IMR-90 (cell line): Measurements from ENCODE around the gene CDR2L. TPM values are rescaled to one million over a fixed set of nuclear protein-coding genes. Genes with fewer than 3 reads are reported as not detected.

ENCODE experiments used
- ATAC-seq: fragments of 200-7000 bp; cut with Tn5 transposase; 2 replicates; pipeline ENCODE4 v1.9.1; 2020; ENCODE audit warnings: low read depth, mild to moderate bottlenecking, moderate library complexity
- BruUV-seq: library from RNA; stranded (reverse); fragments of 400-500 nt; replicated peaks from 2 replicates; lab custom pipeline; 2021; lab: Mats Ljungman, UMichigan
- CTCF ChIA-PET: fragments of 300-600 bp; formaldehyde crosslinking; extraction: SDS; loops from one replicate; lab custom pipeline; 2021; ENCODE audit warnings: antibody characterized with exemption; lab: Yijun Ruan, JAX
- POLR2A ChIA-PET: fragments of 300-600 bp; sonication (Branson Sonifier 250); formaldehyde crosslinking; loops from one replicate; lab custom pipeline; 2022; ENCODE audit warnings: antibody characterized with exemption; ENCODE audit not compliant: unreplicated experiment; lab: Charles Lee
- DNase-seq: peaks from one replicate; pipeline ENCODE4 v3.0.0; 2013
- H2AFZ ChIP-seq: replicated peaks from 2 replicates; pipeline ENCODE3; 2013; ENCODE audit warnings: low read length, mild to moderate bottlenecking; ENCODE audit not compliant: poor library complexity
- H2AK5ac ChIP-seq: 2 replicates; pipeline ENCODE4 v1.6.1; 2013; ENCODE audit warnings: low read depth, low read length, inconsistent platforms
- H2AK9ac ChIP-seq: replicated peaks from 2 replicates; pipeline ENCODE3; 2013; ENCODE audit warnings: mild to moderate bottlenecking, low read depth, low read length, moderate library complexity; ENCODE audit not compliant: poor library complexity
- H2BK120ac ChIP-seq: 2 replicates; pipeline ENCODE4 v1.6.1; 2013; ENCODE audit warnings: low read depth, low read length, inconsistent platforms
- H2BK15ac ChIP-seq: 3 replicates; pipeline ENCODE4 v1.6.1; 2013; ENCODE audit warnings: low read depth, low read length, inconsistent platforms
- H2BK20ac ChIP-seq: 2 replicates; pipeline ENCODE4 v1.6.1; 2013; ENCODE audit warnings: low read depth, mild to moderate bottlenecking, inconsistent platforms, low read length, moderate library complexity
- H2BK5ac ChIP-seq: 2 replicates; pipeline ENCODE4 v1.6.1; 2013; ENCODE audit warnings: mild to moderate bottlenecking, low read depth, low read length, inconsistent platforms; ENCODE audit not compliant: poor library complexity, severe bottlenecking
- H3K14ac ChIP-seq: replicated peaks from 2 replicates; pipeline ENCODE4 v1.6.1; 2013; ENCODE audit warnings: low read depth, low read length, inconsistent platforms
- H3K18ac ChIP-seq: 2 replicates; pipeline ENCODE4 v1.6.1; 2013; ENCODE audit warnings: low read depth, low read length, control low read depth
- H3K23ac ChIP-seq: 2 replicates; pipeline ENCODE4 v1.6.1; 2013; ENCODE audit warnings: low read depth, low read length, inconsistent platforms
- H3K27ac ChIP-seq: 2 replicates; pipeline ENCODE4 v1.5.1; 2013; ENCODE audit warnings: mild to moderate bottlenecking, control low read depth, low read length; ENCODE audit not compliant: insufficient read depth
- H3K27me3 ChIP-seq: 2 replicates; pipeline ENCODE4 v1.6.1; 2013; ENCODE audit warnings: low read length; ENCODE audit not compliant: control insufficient read depth, insufficient read depth
- H3K36me3 ChIP-seq: 2 replicates; pipeline ENCODE4 v1.6.1; 2013; ENCODE audit warnings: low read length, mixed read lengths; ENCODE audit not compliant: control insufficient read depth, insufficient read depth
- H3K4ac ChIP-seq: 2 replicates; pipeline ENCODE4 v1.6.1; 2013; ENCODE audit warnings: low read depth, low read length, inconsistent platforms
- H3K4me1 ChIP-seq: 2 replicates; pipeline ENCODE4 v1.6.1; 2013; ENCODE audit warnings: low read length, mixed read lengths; ENCODE audit not compliant: control insufficient read depth, insufficient read depth
- H3K4me2 ChIP-seq: 2 replicates; pipeline ENCODE4 v1.6.1; 2013; ENCODE audit warnings: low read depth, mild to moderate bottlenecking, control low read depth, low read length, moderate library complexity
- H3K4me3 ChIP-seq: 2 replicates; pipeline ENCODE4 v1.5.1; 2013; ENCODE audit warnings: low read depth, mild to moderate bottlenecking, control low read depth, low read length, moderate library complexity; ENCODE audit not compliant: insufficient read depth
- H3K56ac ChIP-seq: 2 replicates; pipeline ENCODE4 v1.6.1; 2013; ENCODE audit warnings: low read length, inconsistent platforms; ENCODE audit not compliant: insufficient read depth; ENCODE audit errors: extremely low read depth
- H3K79me1 ChIP-seq, 2 experiments: 2 replicates each; pipeline ENCODE4 v1.6.1; 2013; ENCODE audit warnings: low read length in 2 of 2, inconsistent platforms in 1 of 2, low read depth in 1 of 2
- H3K9ac ChIP-seq: 2 replicates; pipeline ENCODE4 v1.6.1; 2013; ENCODE audit warnings: low read depth, low read length, control low read depth
- H3K9me1 ChIP-seq: 2 replicates; pipeline ENCODE4 v1.6.1; 2013; ENCODE audit warnings: low read length, inconsistent platforms; ENCODE audit not compliant: insufficient read depth
- H3K9me3 ChIP-seq: 2 replicates; pipeline ENCODE4 v1.6.1; 2013; ENCODE audit warnings: low read length; ENCODE audit not compliant: control insufficient read depth, insufficient read depth
- H4K20me1 ChIP-seq: 2 replicates; pipeline ENCODE4 v1.6.1; 2013; ENCODE audit warnings: low read length, inconsistent platforms; ENCODE audit not compliant: insufficient read depth
- H4K5ac ChIP-seq: 2 replicates; pipeline ENCODE4 v1.6.1; 2013; ENCODE audit warnings: mild to moderate bottlenecking, low read depth, low read length, control low read depth
- H4K8ac ChIP-seq, 2 experiments: 2 replicates each; pipeline ENCODE4 v1.6.1; 2013; ENCODE audit warnings: low read depth in 2 of 2, low read length in 2 of 2, control low read depth in 1 of 2, inconsistent platforms in 1 of 2
- H4K91ac ChIP-seq: 2 replicates; pipeline ENCODE4 v1.6.1; 2013; ENCODE audit warnings: low read depth, low read length, inconsistent platforms; ENCODE audit not compliant: insufficient read depth
- CHD1 ChIP-seq: IDR thresholded peaks from 2 replicates; pipeline ENCODE4 v1.6.1; 2012; ENCODE audit warnings: low read depth, low read length, improper control_type of control experiment
- MAFK ChIP-seq: IDR thresholded peaks from 2 replicates; pipeline ENCODE4 v1.6.1; 2012; ENCODE audit warnings: low read depth, low read length, improper control_type of control experiment
- MAZ ChIP-seq: IDR thresholded peaks from 2 replicates; pipeline ENCODE4 v1.6.1; 2012; ENCODE audit warnings: low read depth, mild to moderate bottlenecking, low read length, improper control_type of control experiment, moderate library complexity, borderline replicate concordance
- MXI1 ChIP-seq: IDR thresholded peaks from 2 replicates; pipeline ENCODE4 v1.6.1; 2012; ENCODE audit warnings: low read depth, mild to moderate bottlenecking, low read length, moderate library complexity, borderline replicate concordance
- NFE2L2 ChIP-seq: fragments of 150-350 bp; IDR thresholded peaks from 2 replicates; pipeline ENCODE4 v1.6.1; 2016; ENCODE audit warnings: low read depth, mild to moderate bottlenecking, low read length
- POLR2A ChIP-seq: IDR thresholded peaks from 2 replicates; pipeline ENCODE4 v1.6.1; 2012; ENCODE audit warnings: mild to moderate bottlenecking, low read depth, low read length
- RAD21 ChIP-seq: IDR thresholded peaks from 2 replicates; pipeline ENCODE4 v1.6.1; 2012; ENCODE audit warnings: low read length, improper control_type of control experiment
- SMC3 ChIP-seq: fragments of 150-350 bp; IDR thresholded peaks from 2 replicates; pipeline ENCODE4 v1.6.1; 2016; ENCODE audit warnings: low read depth, mild to moderate bottlenecking, antibody characterized with exemption, low read length, moderate library complexity
- USF2 ChIP-seq: fragments of 150-350 bp; IDR thresholded peaks from 2 replicates; pipeline ENCODE4 v1.6.1; 2017; ENCODE audit warnings: mild to moderate bottlenecking, antibody characterized with exemption, low read length, low read depth
- WGBS, 2 experiments: methylation state at CpG; one replicate each; pipeline versions ENCODE4 v1.1.5 to v1.1.7; 2013; ENCODE audit warnings: missing lambda C conversion rate in 2 of 2; ENCODE audit not compliant: insufficient read length in 1 of 2; ENCODE audit errors: extremely low coverage in 2 of 2; 5-methylcytosine and 5-hydroxymethylcytosine counted together
- dilution Hi-C: fragments of 300-500 bp; cut with HindIII; formaldehyde crosslinking; loops from one replicate; pipeline ENCODE4 v1.14.3; 2018; ENCODE audit warnings: low sequenced_read_pairs; ENCODE audit not compliant: unreplicated experiment
- in situ Hi-C: fragments of 300-500 bp; cut with MboI; formaldehyde crosslinking; loops from 3 replicates; pipeline ENCODE4 v1.14.3; 2019; ENCODE audit warnings: low sequenced_read_pairs, inconsistent platforms, mixed read lengths
- intact Hi-C: fragments of 100-400 bp; cut with micrococcal nuclease; formaldehyde crosslinking; loops from 2 replicates; pipeline ENCODE4 v1.10.0; 2022
- polyA plus RNA-seq, 3 experiments: library from polyadenylated mRNA; depleted of rRNA; stranded (reverse); fragments of >200 nt; gene quantifications; 2 replicates each; pipeline ENCODE4 v1.2.3, GENCODE V29; 2012; ENCODE audit warnings: low replicate concordance in 1 of 3
- total RNA-seq: library from RNA; depleted of rRNA; stranded (reverse); fragments of >200 nt; gene quantifications from 2 replicates; pipeline ENCODE4 v1.2.3, GENCODE V29; 2012

CDR2L gene
- total and polyA plus RNA-seq, 2 of the 4 experiments (the other 2 are of a cell fraction), result 5.7 to 18.9 TPM

DNA sequence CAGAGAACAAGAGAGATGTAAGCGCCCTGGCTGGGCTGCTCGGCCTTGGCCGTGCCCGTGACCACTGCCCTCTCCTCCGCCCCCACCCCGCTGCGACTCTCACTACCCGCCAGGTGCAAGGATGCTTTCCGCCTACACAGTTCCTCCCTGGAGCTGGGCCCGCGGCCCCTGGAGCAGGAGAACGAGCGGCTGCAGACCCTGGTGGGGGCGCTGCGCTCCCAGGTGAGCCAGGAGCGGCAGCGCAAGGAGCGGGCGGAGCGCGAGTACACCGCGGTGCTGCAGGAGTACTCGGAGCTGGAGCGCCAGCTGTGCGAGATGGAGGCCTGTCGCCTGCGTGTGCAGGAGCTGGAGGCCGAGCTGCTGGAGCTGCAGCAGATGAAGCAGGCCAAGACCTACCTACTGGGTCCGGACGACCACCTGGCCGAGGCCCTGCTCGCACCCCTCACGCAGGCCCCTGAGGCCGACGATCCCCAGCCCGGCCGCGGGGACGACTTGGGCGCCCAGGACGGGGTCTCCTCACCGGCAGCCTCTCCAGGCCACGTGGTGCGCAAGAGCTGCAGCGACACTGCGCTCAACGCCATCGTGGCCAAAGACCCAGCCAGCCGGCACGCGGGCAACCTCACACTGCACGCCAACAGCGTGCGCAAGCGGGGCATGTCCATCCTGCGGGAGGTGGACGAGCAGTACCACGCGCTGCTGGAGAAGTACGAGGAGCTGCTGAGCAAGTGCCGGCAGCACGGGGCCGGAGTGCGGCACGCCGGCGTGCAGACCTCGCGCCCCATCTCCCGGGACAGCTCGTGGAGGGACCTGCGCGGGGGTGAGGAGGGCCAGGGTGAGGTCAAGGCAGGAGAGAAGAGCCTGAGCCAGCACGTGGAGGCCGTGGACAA, 15.9 kb downstream of the CDR2L start:
- POLR2A ChIA-PET, result no interaction called here

More for the DNA sequence above, 15.9 kb downstream of the CDR2L start:
- WGBS, 2 experiments, result 88% methylated on average over 52 of the region's 76 CpGs; no CpG with 5 or more reads in 1 of the 2 experiments
- H4K8ac ChIP-seq, result no peak overlapping the region
- H3K27ac ChIP-seq, result no peak overlapping the region
- H2AK5ac ChIP-seq, result no peak overlapping the region
- no peak overlapping the region for H3K4me3 ChIP-seq
- no peak for TF ChIP-seq CHD1
- no peak for TF ChIP-seq USF2
- no peak for TF ChIP-seq MAFK
- no peak for TF ChIP-seq MXI1
- no peak for TF ChIP-seq SMC3
- TF ChIP-seq POLR2A, result no peak
- no peak for TF ChIP-seq NFE2L2
- TF ChIP-seq RAD21, result no peak
- TF ChIP-seq MAZ, result no peak
- no TSS peak for BruUV-seq
- no peak overlapping the region for H2AK9ac ChIP-seq
- no peak overlapping the region for H3K56ac ChIP-seq
- no peak overlapping the region for H3K18ac ChIP-seq
- H2BK15ac ChIP-seq, result no peak overlapping the region
- no peak overlapping the region for H3K4me2 ChIP-seq
- peaks cover 6 to 14% of the 10 kb centered on the region in 2 experiments; a peak in 3 of 4 replicates for H3K79me1 ChIP-seq
- no peaks in the 10 kb centered on the region for H3K27me3 ChIP-seq
- no peak overlapping the region for H2BK5ac ChIP-seq
- no peak overlapping the region for H3K23ac ChIP-seq
- H4K20me1 ChIP-seq, result peaks cover 6% of the 10 kb centered on the region; the same call in 1 of the 2 replicates
- H4K5ac ChIP-seq, result no peak overlapping the region
- no peak overlapping the region for H2BK20ac ChIP-seq
- H3K4me1 ChIP-seq, result no peaks in the 10 kb centered on the region
- H4K91ac ChIP-seq, result no peak overlapping the region
- ATAC-seq (no peak), DNase-seq (no peak)
- H3K9me1 ChIP-seq, result no peaks in the 10 kb centered on the region
- no peak overlapping the region for H2AFZ ChIP-seq
- intact Hi-C loops (no loop called here), in situ Hi-C loops (no loop called here), dilution Hi-C loops (no loop called here)
- H3K36me3 ChIP-seq, result peaks cover 42% of the 10 kb centered on the region
- no peak overlapping the region for H3K14ac ChIP-seq
- no peak overlapping the region for H2BK120ac ChIP-seq
- no peak overlapping the region for H3K9ac ChIP-seq
- CTCF ChIA-PET, result no interaction called here
- H3K9me3 ChIP-seq, result no peaks in the 10 kb centered on the region
- H3K4ac ChIP-seq, result no peak overlapping the region
